Heart left ventricle (tissue), 13 donors: ENCODE data around the gene ZBTB20.

ENCODE experiments used
- CTCF ChIP-seq, 12 donors: fragments of 200-600 bp; sonication (generic) in 4 of 12; IDR thresholded peaks; one replicate each; pipeline versions ENCODE4 v1.5.0 to v1.8.0; 2018 to 2022; ENCODE audit warnings: antibody characterized with exemption in 12 of 12, mild to moderate bottlenecking in 5 of 12
- POLR2A ChIP-seq, 2 donors: fragments of 450-650 bp; IDR thresholded peaks; one replicate each; pipeline ENCODE4 v1.6.1; 2017; ENCODE audit warnings: antibody characterized with exemption in 2 of 2, mild to moderate bottlenecking in 2 of 2, moderate library complexity in 2 of 2
- donor health status: ischemic (EF 13 %, LVEDD 7.1; RV severe dilation, severe dysfunction).
- donor health status: DM: no; HTN: yes; CAD: no.
- donor health status: DM: no; HTN: no; CAD: no.
- donor health status: ischemic (EF 25% LVEDD 6.9; RV normal size, moderate dysfunction).
- donor health status: ischemic (EF 25% LVEDD 5.7; RV mildly dilated, moderate dysfunction).
- donor health status: ischemic (EF 35%, LVEDD 5.7; RV mildly dilated, moderate dysfunction).
- donor health status: nonischemic (EF 11% LVEDD 7.7; RV severe dilation, severe dysfunction).
- donor health status: DM: yes; HTN: yes; CAD: no.
- donor health status: PGD.
- donor health status: ischemic (EF 29% LVEDD 5.4; RV normal size, mild dysfunction).
- donor health status: nonischemic (EF 23%, LVEDD 6.1; RV moderate dilation, normal function).

GRCh38 chr3:114651555-114651954 lies 495.5 kb downstream of the ZBTB20 start:
- TF ChIP-seq CTCF (IDR thresholded peaks at IDR 0.05) (no peak), POLR2A (IDR thresholded peaks at IDR 0.05) (no peak)
